Upper lobe of left lung (tissue), 4 donors: Measurements from ENCODE around the gene CFAP298.

Experiments used
- CTCF ChIP-seq, 6 experiments: fragments of 450-650 bp in 4 of 6; fragments of 200-600 bp in 2 of 6; sonication (generic) in 2 of 6; IDR thresholded peaks; one replicate each; pipeline ENCODE4 v1.5.1; 2016 to 2019; ENCODE audit warnings: antibody characterized with exemption in 6 of 6
- POLR2A ChIP-seq, 4 donors: fragments of 450-650 bp; IDR thresholded peaks; one replicate each; pipeline ENCODE4 v1.5.1; 2016 to 2017; ENCODE audit warnings: antibody characterized with exemption in 4 of 4, mild to moderate bottlenecking in 2 of 4

- no peak for TF ChIP-seq POLR2A (IDR thresholded peaks at IDR 0.05)
- no peak for TF ChIP-seq CTCF (IDR thresholded peaks at IDR 0.05)
Observed at GRCh38 chr21:32595431-32595830, 16.7 kb downstream of the CFAP298 start.
